HG03457 (cell line): ENCODE data around the gene PKD2.
A peak's percentile ranks its signal among the peaks of the same experiment; 100 is the strongest.
"Not testable (repeated sequence)": the region's sequence is repeated elsewhere in the genome, so short reads cannot be mapped to it uniquely, and the experiment has no call there.

ENCODE experiments used
- ATAC-seq: cut with Tn5 transposase; IDR thresholded peaks from one replicate; pipeline ENCODE4 v1.9.1; 2021; ENCODE audit warnings: moderate number of reproducible peaks; ENCODE audit not compliant: unreplicated experiment

Gene PKD2

GRCh38 chr4:87985887-87986200 is 21.6 kb upstream of the PKD2 start:
- ATAC-seq: no peak

DNA sequence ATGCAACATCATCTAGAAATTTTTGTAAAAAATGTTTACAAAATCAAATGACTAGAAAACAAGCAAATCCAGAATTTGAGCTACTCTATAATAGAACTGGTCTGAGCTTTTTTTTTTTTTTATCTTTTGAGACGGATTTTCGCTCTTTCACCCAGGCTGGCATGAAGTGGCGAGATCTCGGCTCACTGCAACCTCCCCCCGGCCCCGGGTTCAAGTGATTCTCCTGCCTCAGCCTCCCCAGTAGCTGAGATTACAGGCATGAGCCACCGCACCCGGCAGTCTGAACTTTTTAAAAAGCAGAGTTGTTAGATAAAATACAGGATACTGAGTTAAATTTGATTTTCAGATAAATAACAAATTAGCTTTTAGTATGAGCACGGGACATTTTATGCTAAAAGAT is 20.9 kb upstream of the PKD2 start:
- no peak for ATAC-seq

- no peak for ATAC-seq
These were observed 17.7 kb upstream of the PKD2 start for GRCh38 chr4:87989765-87990164.

GRCh38 chr4:87995435-87995834 is 12.0 kb upstream of the PKD2 start:
- no peak for ATAC-seq

GRCh38 chr4:87999191-87999691 is 8.2 kb upstream of the PKD2 start:
- ATAC-seq: not testable (repeated sequence)

DNA sequence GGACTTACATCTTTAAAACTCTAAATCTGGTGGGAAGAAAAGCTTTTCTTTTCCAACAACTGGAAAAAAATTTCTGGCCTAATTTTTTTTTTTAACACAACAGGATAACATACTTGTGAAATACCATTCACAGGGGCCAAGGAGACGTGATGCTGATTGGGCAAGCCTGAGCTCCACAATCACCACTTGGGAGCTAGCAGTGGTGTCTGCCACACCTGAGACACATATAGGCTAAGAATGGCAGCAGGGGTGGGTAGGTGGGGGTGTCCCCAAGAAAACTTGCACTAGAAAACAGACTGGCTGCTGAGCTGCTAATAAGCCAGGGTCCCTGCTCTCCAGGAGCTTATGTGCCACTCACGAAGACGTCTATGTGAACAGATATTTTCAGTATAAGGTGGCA is 5.6 kb upstream of the PKD2 start:
- no peak for ATAC-seq

DNA sequence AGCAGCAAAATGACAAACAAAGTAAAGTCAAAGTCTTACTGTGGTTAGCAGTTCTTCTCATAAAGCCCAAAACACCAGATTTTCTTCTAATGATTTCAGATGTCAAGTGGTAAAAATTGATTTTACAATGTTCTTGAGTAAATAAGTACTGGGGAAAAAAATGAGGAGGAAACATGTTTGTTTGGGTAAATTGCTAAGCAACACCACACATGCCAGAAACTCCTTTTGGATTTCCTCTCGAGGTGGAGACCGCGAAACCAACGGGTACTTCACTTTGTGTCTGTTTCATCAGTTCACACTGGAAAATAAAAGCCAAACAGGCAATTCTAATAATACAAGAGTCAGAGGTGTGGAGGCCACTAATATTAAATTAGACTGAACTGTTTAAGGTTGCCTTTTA is 4.6 kb upstream of the PKD2 start:
- no peak for ATAC-seq

DNA sequence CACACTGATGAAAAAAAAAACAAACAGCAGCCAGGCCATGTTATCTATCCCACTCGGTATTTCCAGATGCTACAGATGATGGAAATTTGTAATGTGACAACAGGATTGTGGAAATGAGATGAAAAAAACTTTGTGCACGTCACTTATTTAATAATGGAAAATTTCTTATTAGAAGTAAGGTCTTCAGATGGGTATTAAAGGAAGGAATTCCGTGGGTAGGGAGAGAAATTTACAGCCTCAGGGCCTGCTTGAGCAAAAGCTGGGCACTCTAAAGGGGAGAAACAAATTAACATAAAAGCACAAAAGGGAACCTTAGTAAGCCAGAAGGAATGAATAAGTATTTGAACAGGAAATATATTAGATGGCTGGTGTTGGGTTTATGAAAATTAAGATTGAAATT is 4.2 kb upstream of the PKD2 start:
- ATAC-seq: no peak

DNA sequence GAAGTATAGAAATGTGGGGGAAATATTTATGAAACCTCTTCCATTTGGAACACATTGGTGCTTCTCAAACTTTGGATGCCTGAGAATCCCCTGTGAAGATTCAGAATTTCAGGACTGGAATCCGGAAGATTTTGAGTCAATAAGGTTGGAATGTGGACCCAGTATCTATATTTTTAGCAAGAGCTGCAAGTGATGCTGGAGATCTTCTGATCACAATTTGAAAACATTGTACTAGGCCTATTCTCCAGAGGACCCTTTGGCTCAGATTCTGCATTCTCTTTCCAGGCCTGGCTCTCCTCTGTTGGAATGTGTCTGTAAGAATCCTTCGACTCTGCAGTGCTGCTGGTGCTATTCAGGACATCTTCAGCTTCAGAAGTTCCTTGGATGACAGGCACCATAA is 2.4 kb upstream of the PKD2 start:
- ATAC-seq: no peak

DNA sequence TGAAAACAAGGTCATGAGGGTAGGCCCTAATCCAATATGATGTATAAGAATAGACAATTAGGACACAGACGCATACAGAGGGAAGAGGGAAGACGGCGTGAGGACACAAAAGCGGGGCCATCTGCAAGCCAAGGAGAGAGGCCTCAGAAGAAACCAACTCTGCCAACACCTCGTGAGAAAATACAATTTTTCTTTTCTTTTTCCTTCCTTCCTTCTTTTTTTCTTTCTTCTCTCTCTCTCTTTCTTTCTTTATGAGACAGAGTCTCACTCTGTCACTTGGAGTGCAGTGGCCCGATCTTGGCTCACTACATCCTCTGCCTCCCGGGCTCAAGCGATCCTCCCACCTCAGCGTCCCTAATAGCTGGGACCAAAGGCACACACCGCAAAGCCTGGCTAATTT is 1.5 kb upstream of the PKD2 start:
- no peak for ATAC-seq

GRCh38 chr4:88006956-88007303 is 505 bp upstream of the PKD2 start:
- no peak for ATAC-seq

GRCh38 chr4:88008122-88008742 is 797 bp downstream of the PKD2 start:
- peak; percentile 24 for ATAC-seq

DNA sequence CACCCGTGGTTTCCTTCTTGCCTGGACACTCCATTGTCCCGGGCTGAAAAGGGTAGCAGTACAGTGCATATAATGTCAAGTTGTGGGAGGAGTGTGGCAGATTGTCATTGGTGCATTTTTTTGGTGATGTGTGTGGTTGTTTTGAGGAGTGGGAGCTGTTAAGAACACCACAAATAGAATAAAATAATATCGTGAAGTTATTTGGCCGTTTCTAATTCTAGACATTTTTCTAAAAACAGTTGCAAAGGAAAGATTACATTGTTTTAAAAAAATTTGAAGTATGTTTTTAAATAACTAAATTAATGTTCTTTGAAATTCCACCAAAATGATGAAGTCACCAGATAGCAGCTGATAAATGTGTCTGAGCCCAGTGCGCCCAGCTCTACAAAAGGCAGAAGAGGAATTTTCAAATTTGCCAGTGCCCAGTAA is 1.3 kb downstream of the PKD2 start:
- no peak for ATAC-seq

- ATAC-seq: no peak
These were observed 2.4 kb downstream of the PKD2 start for GRCh38 chr4:88009871-88010270.

DNA sequence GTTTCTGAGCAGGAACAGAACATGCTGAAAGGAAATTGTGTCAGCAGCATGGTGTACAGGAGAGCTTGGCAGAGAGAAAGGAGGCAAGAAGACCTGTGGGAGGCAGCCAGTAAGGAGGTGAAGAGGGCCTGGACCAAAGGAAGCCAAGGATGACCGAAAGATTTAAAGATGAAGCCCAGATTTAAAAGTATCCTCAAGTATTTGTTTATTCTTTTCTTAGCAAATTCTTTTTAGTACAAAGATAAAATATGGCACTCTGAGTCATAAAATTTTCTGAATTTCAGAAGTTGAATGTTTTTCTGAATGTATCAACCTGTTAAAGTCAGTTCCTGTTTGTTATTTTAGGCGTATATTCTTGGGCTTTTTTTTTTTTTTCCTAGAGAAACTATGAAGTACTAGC is 3.5 kb downstream of the PKD2 start:
- no peak for ATAC-seq

GRCh38 chr4:88012647-88013046 is 5.2 kb downstream of the PKD2 start:
- no peak for ATAC-seq

DNA sequence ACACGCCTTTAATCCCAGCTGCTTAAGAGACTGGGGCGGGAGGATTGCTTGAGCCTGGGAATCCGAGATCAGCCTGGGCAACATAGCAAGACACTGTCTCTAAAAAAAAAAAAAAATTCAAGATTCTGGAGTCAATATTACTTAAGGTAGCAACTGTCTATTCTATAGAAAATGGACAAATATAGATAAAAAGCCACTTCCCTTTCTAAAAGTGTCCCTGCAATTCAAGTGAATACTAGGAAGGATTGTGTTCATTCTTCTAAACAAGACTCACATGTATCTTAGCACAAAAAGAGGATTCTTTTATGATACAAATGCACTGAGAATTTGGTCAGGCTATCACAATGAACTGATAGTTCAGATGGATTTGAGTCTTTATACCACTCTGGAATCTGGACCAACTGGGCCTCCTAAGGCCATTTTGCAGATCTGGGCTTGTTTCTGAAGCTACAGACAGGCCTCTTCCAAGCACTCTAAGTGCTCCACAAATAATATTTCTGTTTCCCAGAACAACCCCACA is 7.0 kb downstream of the PKD2 start:
- no peak for ATAC-seq

DNA sequence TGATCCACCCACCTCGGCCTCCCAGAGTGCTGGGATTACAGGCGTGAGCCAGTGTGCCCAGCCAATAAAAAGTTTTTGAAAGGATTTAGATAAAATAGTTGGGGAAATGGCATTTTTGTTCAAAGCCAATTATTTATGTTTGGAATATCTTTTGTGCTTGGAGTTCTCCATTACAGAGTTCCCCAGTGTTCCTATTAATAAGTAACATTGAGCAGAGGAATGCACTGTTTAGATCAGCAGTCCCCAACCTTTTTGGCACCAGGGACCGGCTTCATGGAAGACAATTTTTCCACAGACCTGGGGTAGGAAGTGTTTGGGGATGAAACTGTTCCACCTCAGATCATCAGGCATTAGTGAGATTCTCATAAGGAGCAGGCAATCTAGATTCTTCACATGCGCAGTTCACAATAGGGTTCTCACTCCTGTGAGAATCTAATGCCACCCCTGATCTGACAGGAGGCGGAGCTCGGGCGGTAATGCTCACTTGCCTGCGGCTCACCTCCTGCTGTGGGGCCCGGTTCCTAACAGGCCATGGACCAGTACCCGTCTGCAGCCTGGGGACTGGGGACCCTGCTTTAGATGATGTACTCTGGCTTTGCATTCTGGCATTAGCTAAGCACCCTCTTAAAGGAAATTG is 8.3 kb downstream of the PKD2 start:
- no peak for ATAC-seq

GRCh38 chr4:88017516-88018297 is 10.3 kb downstream of the PKD2 start:
- no peak for ATAC-seq

DNA sequence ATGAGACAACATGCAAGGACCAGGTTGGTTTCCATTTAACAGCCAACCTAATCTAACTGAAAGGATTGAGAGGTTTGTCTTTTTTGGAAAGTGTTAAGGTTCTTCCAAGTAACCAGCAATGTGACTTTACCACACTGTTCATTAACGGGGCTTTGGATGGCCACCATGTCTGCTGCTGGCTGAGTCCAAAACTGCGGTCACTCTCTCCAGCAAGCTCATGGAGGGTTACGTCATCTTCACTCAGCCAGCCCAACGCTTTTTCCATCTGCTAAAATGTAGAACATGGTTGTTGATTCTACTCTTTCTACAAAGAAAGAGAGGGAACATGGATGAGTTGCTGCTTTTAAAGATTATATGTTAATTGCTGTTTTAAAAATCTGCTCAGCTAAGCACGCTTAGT is 11.0 kb downstream of the PKD2 start:
- ATAC-seq: no peak

DNA sequence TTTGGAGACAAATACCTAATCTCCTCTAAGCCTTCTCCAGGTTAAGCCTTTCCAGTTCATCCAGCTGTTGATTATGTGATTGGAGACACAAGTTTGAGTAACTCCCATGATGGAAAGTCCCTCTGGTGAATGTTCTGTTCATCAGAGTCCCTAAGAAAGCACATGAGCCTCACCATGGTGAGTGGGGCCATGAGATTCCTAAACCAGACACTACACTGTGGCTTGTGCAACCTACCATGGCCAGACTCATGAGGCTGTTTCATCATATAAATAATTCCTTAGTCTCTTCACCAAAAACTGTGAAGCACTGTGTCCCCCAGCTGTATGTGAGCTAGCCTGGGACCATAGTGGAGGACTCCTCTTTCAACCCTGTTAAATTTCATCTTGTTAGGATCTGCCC is 14.4 kb downstream of the PKD2 start:
- ATAC-seq: no peak

DNA sequence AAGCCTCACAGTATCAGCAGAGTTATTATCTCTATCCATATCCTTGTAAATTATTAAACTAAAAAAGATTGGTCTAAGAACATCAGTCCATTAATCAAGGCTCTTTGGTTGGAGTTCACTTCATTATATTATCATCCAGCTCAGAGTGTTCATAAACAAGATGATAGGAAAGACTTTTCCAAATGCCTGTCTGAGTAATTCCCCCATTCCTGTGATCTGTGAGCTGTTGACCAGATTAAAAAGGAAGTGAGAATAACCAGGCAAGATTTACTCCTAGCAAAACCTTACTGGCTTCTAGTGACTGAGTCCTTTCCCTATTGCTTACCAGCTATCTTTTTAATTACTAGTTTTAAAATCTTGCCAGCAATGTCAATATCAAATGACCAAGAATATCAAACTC is 14.9 kb downstream of the PKD2 start:
- no peak for ATAC-seq
